T-helper 1 cell (primary cell): ENCODE data around the gene CRTC1.
"Not testable (repeated sequence)": the region's sequence is repeated elsewhere in the genome, so short reads cannot be mapped to it uniquely, and the experiment has no call there.

Experiments
- DNase-seq, 5 donors: peaks; one replicate each; pipeline ENCODE4 v3.0.0-alpha.2; 2012 to 2020

Gene CRTC1

DNA sequence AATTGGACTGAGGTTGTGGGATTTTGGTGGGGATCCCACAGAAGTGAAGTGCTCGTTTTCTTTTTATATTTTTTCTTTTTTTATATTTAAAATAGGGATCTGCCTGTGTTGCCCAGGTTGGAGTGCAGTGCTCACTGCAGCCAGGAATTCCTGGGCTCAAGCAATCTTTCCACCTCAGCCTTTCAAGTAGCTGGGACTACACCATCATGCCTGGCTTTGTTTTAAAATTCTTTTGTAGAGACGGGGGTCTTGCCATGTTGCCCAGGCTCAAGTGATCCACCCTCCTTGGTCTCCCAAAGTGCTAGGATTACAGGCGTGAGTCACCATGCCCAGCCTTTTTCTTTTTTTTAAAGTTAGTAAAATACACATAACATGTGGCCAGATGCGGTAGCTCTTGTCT is 20.6 kb downstream of the CRTC1 start:
- DNase-seq, result no peak

DNA sequence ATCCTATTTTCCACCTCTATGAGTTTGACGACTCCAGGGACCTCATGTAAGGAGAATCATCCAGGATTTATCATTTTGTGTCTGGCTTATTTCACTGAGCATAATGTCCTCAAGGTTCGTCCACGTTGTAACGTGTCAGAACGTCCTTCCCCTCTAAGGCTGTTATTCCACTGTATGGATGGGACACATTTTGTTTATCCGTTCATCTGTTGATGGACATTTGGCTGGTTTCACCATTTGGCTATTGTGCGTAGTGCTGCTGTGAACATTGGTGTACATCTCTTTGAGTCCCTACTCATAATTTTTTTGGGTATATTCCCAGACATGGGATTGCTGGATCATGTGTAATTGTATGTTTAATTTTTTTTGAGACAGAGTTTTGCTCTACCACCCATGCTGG is 21.5 kb downstream of the CRTC1 start:
- DNase-seq, result no peak

DNA sequence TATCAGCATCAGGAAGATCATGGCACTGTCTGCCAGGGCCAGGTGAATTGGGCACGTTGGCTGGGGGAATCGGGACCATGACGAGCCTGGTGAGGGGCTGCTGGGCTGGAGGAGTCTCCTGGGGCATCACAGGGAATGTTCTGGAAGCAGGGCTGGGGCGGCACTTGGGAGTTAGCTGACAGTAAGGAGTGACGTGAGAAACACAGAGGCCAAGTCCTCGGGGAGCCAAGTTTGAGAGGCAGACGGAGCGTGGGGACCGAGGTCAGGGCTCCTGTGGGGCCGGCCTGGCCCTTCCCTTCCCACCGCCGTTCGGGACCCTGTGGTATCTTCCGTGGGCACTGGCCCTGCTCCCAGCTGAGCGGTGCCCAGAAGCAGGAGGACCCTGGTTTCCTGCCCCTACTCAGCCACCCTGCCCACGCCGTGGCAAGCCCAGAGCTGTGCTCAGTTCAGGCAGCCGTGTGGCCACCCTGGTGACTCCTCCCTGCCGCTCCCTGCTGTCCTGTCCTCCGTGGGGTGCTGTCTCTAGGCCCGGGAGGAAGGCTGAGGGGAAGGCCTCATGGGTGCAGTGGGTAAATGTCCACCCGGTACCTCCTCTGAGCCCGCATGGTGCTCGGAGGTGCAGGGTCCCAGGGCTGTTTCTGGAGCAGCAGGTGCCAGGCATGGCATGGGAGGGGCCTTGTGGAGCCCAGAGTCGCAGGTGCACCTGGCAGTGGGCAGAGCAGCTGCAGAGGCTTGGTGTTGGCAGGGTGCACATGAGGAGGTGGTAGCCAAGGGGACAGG is 25.2 kb downstream of the CRTC1 start:
- DNase-seq, result no peak

DNA sequence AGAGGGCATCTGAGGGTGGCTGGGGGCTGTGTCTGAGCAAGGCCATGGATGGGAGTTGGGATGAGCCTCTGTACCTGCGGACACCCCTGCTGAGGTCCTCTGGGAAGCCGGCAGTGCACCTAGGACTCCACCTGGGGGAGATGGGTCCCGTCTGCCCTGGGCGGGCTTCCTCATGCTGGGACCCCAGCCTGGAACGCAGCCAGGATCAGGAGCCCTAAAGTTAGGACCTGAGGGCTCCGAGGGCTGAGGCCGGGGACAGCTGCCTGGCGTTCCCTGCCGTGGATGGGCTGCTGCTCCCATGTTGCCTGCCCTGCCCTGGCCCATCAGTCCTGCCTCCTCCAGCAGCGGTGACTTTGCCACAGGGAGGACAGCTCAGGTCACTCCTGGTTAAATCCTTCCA is 26.1 kb downstream of the CRTC1 start:
- no peak for DNase-seq

DNA sequence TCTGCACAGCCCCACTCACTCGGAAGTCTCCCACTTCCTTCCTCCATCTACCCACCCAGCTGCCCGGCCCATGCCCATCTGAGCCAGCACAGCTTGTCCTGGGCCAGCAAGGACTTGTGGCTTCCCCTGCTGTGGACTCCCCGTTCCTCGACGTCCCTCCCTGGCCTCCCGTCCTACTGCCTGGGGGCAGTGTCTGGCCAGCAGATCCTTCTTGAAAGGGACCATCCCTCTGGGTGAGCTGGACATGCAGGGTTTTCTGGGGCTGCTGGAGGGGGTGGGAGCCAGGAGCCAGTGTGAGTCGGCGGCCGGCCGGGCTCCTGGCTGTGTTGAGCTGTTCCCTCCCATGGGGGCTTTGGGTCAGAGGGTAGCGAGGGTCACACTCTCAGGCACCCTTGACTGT is 26.7 kb downstream of the CRTC1 start:
- DNase-seq, result no peak

DNA sequence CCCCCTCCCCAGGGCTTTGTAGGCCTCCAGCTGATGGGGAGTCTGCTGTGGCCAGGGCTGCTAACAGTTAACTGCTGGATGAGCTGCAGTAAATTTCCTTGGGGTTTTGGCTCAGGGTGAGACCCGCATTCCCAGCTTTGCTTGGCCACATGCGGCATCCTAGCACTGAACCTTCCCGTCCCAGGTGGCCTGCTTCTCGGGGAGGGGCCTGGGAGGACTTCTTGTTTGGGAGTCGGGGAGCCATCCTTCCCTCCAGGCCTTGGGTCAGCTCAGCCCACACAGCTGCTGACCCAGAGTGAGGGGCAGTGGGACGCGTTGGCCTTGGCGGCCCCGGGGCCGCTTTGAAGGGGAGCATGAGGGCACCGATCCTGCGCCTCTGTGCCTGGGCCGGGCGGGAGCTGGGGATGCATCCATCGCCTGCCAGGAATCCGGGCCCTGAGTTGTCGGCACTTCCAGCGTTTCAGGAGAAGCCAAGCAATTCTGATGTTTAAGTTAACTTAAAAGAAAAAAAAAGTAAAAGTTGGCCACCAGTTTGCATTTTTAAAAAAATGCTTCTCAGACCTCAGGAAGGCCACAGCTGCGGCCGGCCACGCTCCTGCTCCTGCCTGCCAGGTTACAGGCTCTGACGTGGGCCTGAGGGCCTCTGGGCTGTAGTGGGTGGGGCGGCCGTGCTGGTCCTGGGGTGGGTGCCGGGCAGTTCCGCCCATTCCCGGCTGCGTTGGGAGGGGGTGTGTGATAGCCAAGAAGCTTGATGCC is 27.7 kb downstream of the CRTC1 start:
- DNase-seq, result no peak

DNA sequence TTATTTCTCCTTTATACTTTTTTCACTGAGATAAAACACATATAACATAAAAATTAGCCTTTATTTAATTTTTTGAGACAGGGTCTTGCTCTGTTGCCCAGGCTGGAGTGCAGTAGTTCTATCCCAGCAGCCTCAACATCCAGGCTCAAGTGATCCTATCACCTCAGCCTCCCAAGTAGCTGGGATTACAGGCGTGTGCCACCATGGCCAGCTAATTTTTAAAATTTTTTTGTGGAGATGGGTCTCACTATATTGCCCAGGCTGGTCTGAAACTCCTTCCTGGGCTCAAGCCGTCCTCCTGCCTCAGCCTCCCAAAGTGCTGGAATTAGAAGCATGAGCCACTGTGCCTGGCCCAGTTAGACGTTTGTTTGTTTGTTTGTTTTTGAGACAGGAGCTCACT is 28.4 kb downstream of the CRTC1 start:
- DNase-seq, result no peak

DNA sequence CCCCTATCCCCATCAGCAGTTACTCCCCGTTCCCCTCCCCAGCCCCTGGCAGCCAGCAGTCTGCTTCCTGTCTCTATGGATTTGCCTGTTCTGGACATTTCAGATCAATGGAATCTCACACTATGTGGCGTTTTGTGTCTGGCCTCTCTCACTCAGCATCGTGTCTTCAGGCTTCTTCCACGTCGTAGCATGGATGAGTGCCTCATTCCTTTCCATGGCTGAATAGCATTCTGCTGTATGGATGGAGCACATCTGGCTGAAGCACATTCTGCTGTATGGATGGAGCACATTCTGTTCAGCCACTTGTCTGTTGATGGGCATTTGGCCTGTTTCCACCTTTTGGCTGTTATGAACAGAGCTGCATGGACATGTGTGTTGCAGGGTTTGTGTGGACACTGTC is 29.5 kb downstream of the CRTC1 start:
- no peak for DNase-seq

DNA sequence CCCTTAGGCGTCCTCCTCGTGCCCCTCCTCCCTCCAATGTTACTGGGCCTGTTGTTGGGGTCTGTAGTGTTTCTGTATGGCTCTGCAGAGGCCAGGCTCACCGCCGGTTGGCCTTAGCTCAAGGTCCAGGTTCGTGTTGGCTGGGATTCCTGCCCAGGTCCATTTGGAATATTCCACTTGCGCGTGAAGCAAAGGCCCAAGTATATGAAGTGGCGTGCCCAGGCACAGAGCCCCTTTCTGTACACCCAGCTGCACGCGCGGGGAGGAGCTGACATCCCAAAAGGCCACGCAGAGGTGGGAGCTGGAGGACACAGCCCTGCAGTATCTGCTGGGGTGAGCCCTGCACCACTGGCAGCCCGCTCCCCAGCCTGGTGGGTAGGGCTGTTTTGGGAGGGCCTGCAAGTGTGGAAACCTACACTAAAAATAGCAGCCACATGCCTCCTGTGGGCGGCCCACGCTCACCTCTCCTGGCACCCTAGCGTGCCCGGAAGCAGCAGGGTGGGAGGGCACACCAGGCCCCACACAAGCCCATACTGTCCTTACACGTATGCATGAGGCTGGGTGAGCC is 30.2 kb downstream of the CRTC1 start:
- no peak for DNase-seq

DNA sequence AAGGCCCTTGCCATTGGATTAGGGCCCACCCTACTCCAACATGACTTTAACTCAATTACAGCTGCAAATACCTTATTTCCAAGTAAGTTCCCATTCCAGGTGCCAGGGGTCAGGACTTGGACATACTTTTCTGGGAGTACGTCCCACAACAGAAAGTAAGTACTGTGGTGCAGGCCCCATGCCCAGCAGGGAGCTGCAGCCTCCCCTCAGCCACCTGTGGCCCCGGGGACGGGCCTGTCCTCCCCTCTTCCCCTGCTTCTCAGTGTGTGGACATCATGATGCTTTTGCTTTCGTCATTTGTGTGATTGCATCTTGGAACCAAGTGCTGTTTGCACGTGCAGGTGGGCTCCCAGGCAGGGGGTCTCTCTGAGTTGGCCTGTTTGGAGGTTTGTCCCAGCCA is 31.9 kb downstream of the CRTC1 start:
- DNase-seq, result no peak

DNA sequence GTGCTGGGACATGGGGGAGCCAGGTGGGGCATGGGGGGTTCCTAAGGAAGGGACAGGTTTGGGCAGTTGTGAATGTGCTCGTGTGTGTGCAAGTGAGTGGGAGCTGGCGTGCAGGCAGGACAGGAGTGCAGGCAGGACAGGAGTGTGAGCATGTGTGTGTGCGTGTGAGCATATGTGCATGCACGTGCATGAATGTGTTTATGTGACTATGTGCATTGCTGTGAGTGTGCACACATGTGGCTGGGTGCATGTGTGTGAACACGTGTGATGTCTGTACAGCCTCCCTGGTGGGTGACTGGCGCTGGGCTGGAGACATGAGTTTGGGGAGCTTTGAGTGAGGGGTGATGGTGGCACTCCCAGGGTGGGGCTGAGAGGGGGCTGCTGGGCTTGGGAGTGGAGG is 33.4 kb downstream of the CRTC1 start:
- no peak for DNase-seq

DNA sequence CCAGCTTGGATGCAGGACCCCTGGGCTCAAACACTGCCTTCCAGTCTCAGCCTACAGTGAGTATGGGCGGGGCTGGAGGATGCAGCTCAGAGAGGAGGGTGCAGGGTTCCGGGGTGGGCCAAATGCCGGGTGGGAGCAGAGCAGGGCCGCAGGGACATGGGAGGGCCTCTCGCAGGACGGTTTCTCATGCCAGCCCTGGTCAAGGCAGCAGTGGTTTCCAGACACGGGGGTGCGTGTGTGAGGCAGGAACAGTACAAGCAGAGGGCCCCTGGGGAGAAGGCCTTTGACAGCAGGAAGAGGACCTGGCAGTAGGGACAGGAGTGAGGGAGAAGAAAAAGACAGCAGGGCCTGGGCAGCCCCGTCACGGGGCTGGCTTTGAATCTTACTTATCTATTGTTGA is 34.1 kb downstream of the CRTC1 start:
- DNase-seq, result no peak

DNA sequence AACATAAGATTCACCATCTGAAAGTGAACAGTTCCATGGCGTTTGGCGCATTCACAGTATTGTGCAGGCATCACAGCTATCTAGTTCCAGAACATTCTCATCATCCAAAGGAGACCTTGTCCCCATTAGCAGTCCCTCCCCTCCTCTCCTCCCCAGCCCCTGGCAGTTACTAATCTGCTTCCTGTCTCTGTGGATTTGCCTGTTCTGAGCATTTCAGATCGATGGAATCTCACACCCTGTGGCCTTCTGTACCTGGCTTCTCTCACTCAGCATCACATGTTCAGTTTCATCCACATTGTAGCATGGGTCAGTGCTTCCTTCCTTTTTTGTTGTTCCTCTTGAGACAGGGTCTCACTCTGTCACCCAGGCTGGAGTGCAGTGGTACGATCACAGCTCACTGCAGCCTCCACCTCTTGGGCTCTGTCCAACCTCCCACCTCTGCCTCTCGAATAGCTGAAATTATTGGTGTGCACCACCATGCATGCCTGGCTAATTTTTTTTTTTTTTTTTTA is 34.6 kb downstream of the CRTC1 start:
- no peak for DNase-seq

DNA sequence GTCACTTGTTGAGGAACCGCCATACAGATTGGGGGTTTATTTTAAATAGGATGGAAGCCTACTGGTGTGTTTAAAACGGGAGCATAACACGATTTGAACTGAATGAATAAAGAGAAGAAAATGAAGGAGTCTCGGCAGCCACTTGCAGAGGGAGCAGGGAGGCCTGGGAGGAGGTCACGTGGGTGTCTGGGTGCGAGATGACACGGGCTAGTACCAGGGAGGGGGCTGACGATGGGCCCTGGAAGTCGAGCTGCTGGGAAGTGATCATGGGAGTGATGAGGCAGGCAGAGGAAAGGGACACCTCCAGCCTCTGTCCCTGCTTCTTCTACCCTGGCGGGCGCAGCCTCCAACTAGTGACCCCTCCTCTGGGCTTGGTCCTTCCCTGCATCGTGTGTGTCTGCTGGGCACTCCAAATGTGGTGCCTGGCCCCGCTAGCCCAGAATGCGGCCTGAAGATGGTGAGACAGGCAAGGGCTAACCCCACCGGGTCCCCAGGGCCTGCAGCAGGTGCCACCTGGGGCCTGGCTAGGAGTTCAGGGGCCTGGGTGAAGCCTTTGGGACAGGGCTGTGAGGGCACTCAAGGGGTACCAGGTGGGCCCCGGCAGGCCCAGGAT is 35.5 kb downstream of the CRTC1 start:
- no peak for DNase-seq

DNA sequence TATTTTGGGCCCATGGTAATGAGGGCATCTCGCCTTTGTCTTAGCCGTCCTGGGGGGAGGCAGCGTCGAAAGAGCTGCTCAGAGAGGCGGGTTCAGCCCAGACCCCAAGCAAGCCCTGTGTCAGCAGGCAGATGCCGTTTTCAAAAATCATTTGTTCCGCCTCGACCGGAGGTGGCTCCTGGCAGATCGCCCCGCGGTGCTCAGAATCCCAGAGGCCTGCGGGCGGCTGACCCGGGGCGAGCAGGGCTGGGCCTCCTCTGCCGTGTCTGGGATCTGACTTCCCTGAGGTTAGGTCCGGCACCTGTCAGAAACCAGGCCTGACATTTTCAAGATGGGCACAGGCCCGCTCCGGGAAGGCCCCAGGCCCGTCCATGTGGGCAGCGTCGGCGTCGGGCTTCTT is 36.1 kb downstream of the CRTC1 start:
- no peak for DNase-seq

DNA sequence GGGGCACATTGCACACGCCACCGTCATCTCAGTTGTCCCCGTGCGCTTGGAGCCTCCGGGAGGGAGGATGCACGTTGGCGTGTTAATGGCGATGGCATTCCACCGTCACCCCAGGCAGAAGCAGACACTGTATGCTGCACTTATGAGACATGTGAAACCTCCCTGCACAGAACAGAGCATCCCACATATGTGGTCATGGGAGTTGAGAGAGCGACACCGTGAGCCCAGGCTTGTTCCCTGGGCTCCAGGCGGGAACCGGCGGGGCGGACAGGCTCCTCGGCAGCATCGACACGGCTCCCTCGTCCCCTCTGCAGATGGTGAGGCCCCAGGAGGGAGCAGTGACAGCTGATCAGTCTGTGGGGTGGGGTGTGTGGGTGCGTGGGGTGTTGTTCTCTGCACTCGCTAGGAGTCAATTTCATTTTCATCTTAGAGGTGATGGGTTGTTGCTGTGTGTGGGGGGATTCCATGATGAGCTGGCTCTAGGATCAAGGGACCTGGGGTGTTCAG is 40.4 kb downstream of the CRTC1 start:
- DNase-seq, result no peak

DNA sequence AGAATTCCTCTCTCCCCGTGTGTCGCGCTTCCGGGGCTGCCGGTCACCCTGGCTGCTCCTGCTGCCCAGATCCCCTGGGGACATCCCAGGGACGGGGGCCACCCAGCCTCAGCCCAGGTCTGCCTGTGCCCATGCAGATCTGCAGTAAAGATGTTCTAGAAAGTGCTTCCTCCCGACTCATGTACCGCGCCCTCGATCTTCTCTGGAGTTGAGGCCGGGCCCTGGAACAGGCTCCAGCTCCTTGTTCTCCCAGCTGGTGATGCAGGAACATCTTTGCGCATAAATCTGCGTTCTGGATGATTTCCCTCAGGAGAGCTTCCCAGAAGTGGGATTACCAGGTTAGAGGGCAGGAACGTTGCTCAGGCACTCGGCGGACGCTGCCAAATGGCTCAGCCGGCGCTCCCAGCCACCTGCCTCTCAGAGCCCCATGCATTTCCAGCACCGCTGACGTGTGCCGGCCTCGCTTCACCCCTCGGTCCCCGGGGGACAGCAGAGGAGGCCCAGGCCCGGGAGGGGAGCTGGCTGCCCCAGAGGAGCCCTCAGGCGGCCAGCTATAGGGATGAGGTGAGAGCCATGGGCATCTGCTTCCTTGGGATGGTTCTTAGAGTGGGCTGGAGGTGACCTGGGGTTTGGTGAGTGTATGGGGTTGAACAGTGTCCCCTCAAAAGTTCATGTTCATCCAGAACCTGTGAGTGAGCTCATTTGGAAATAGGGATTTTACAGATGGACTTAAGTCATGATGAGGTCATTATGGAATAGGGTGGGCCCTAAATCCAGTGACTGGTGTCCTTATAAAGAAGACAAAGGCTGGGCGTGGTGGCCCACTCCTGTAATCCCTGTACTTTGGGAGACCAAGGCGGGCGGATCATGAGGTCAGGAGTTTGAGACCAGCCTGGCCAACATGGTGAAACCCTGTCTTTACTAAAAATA is 42.6 kb downstream of the CRTC1 start:
- no peak for DNase-seq

DNA sequence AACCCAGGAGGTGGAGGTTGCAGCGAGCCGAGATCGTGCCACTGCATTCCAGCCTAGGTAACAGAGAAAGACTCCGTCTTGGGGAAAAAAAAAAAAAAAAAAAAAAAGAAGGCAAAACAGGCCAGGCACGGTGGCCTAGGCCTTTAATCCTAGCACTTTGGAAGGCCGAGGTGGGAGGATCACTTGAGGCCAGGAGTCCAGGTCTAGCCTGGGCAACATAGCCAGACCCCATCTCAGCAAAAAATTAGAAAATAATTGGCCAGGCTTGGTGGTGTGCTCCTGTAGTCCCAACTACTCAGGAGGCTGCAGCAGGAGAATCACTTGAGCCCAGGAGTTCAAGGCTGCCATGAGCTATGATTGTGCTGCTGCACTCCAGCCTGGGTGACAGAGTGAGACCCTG is 43.4 kb downstream of the CRTC1 start:
- DNase-seq, result no peak

DNA sequence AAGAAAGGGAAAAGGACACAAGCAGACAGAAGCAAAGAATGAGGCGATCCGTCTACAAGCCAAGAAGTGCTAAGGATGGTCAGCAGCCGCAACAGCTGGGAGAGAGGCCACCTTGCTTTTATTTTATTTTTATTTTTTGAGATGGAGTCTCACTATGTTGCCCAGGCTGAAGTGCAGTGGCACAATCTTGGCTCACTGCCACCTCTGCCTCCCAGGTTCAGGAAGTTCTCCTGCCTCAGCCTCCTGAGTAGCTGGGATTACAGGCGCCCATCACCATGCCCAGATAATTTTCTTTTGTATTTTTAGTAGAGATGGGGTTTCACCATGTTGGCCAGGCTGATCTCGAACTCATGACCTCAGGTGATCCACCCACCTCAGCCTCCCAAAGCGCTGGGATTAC is 44.1 kb downstream of the CRTC1 start:
- DNase-seq, result not testable (repeated sequence)

DNA sequence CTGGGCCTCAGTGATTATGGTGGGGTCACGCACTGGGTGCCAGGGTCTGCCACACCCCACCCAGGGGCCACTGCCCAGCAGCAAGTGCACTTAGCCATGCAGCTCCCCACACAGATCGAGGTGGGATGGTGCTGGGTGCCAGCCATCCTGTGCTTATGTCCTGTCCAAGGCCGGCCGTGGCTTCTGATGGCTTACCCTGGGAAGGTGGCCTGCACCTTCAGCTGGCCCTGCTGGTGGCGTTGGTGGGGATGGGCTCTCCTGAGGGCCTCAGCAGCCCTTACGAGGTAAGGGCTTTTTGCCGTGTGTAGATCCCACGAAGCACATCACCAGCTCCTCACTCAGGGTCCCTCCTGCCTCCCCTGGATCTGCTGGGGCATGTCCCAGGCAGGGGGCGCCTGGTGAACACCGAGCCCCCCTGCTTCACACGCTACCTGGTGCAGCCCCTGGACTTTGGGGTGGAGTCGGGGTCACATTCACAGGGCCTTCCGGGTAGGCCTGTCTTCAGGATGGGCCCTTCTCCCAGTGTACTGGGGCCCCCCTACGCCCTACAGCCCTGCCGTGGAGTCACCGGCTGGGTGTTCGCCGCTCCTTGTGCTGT is 46.6 kb downstream of the CRTC1 start:
- DNase-seq, result no peak

DNA sequence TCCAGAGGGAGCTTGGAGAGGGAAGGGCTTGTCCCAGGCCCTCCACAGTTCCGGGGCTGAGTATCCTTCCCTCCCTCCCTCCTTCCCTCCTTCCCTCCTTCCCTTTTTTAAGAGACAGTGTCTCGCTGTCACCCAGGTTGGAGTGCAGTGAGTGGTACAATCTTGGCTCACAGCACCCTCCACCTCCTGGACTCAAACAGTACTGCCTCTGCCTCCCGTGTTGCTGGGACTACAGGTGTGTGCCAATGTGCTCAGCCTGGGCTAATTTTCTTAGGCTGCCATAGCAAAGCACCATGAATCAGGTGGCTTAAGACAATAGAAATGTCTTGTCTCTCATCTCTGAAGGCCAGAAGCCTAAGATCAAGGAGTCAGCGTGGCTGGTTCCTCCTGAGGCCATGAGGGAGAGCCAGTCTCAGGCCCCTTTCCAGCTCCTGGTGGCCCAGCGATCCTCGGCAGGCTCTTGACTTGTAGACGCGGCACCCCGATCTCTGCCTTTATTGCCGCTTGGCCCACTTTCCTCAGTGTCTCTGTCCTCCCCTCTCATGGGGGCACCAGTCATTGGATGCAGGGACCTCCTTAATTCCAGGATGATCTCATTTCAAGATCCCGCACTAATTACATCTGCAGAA is 47.5 kb downstream of the CRTC1 start:
- no peak for DNase-seq
